Measurements from ENCODE around the gene POU6F2. TPM values are rescaled to one million over a fixed set of nuclear protein-coding genes. Genes with fewer than 3 reads are reported as not detected.

The POU6F2 gene
- total and polyA plus RNA-seq, 2 donors (not counting 1 experiment from before 2014, with no cell fraction given), result under 0.01 TPM; not detected in 1

DNA sequence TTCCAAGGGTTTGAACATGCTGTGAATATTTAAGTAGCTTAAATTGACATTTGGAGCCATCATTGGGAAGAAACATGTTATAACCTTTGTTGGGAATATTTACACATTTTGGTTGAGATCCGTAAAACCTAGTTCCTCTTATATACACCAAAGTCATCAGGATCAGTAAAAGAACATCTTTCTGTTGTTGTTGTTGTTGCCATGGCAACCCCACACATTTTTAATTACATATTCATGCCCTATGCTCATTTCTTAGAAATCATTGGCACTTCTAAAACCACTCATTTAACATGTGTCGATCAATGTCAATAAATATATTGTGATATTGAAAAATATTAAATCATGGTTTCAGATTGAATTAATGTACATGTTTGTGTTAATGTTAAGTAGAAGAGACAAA, 122.6 kb downstream of the POU6F2 start:
- no peak for DNase-seq (ENCODE audit: low read depth in 2 of 2)
- H3K27ac ChIP-seq (ENCODE audit: insufficient read depth, low read length), result no peak overlapping the region
- no peaks in the 10 kb centered on the region for H3K27me3 ChIP-seq (ENCODE audit: control insufficient read depth, insufficient read depth, low read length)
- no peaks in the 10 kb centered on the region for H3K79me2 ChIP-seq (ENCODE audit: control insufficient read depth, insufficient read depth, low read length)
- H3K4me2 ChIP-seq (ENCODE audit: extremely low read depth, insufficient read depth, low read length), result no peak overlapping the region
- no peaks in the 10 kb centered on the region for H3K36me3 ChIP-seq (ENCODE audit: control insufficient read depth, insufficient read depth, low read length)
- H3K4me3 ChIP-seq (replicated peaks in 1 of 4; ENCODE audit: control extremely low read depth in 1 of 4, insufficient read depth in 1 of 4, low read depth in 3 of 4, low read length in 4 of 4), result no peak overlapping the region
- no peaks in the 10 kb centered on the region for H4K20me1 ChIP-seq (ENCODE audit: control insufficient read depth, extremely low read depth, insufficient read depth, low read length)
- H2AFZ ChIP-seq (ENCODE audit: low read length), result no peak overlapping the region
- no peaks in the 10 kb centered on the region for H3K9me3 ChIP-seq (ENCODE audit: control insufficient read depth, insufficient read depth, low read depth, low read length)
- no peak for TF ChIP-seq EZH2 (IDR thresholded peaks at IDR 0.05; ENCODE audit: low read length, missing control alignments)
- TF ChIP-seq, protein P1, sequence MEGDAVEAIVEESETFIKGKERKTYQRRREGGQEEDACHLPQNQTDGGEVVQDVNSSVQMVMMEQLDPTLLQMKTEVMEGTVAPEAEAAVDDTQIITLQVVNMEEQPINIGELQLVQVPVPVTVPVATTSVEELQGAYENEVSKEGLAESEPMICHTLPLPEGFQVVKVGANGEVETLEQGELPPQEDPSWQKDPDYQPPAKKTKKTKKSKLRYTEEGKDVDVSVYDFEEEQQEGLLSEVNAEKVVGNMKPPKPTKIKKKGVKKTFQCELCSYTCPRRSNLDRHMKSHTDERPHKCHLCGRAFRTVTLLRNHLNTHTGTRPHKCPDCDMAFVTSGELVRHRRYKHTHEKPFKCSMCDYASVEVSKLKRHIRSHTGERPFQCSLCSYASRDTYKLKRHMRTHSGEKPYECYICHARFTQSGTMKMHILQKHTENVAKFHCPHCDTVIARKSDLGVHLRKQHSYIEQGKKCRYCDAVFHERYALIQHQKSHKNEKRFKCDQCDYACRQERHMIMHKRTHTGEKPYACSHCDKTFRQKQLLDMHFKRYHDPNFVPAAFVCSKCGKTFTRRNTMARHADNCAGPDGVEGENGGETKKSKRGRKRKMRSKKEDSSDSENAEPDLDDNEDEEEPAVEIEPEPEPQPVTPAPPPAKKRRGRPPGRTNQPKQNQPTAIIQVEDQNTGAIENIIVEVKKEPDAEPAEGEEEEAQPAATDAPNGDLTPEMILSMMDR (conservative IDR thresholded peaks at IDR 0.05 in 1 of 2, IDR thresholded peaks at IDR 0.05 in 1 of 2; ENCODE audit: low read depth in 1 of 2, low read length in 2 of 2), result no peak
- no peak overlapping the region for H3K9ac ChIP-seq (ENCODE audit: insufficient read depth, low read length)
- no peaks in the 10 kb centered on the region for H3K4me1 ChIP-seq (ENCODE audit: control insufficient read depth, extremely low read depth, insufficient read depth, low read length)

DNA sequence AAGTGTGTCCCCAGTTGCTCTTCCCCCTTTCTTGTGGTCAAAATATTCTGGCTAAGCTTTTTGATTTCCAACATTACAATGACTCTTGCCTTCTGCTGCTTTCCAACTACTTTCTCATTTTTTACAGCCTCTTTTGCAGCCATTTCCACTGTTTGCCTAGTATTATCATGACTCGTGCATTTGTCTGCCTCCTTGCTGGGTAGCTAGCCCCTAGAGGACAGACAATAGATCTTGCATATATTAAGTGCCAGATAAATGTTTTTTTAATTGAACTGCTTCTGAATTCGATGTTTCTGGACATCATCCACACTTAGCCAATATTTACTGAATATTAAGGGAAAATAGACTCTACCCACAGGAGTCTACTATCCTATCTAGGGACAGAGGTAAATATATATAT, 124.5 kb downstream of the POU6F2 start:
- Histone ChIP-seq H2AFZ (ENCODE audit: low read length) (no peak overlapping the region), H3K4me1 (ENCODE audit: control insufficient read depth, extremely low read depth, insufficient read depth, low read length) (no peaks in the 10 kb centered on the region), H3K4me2 (ENCODE audit: extremely low read depth, insufficient read depth, low read length) (no peak overlapping the region), H3K79me2 (ENCODE audit: control insufficient read depth, insufficient read depth, low read length) (no peaks in the 10 kb centered on the region), H3K9ac (ENCODE audit: insufficient read depth, low read length) (no peak overlapping the region), H3K27ac (ENCODE audit: insufficient read depth, low read length) (no peak overlapping the region), H4K20me1 (ENCODE audit: control insufficient read depth, extremely low read depth, insufficient read depth, low read length) (no peaks in the 10 kb centered on the region), H3K27me3 (ENCODE audit: control insufficient read depth, insufficient read depth, low read length) (no peaks in the 10 kb centered on the region), H3K4me3 (replicated peaks in 1 of 4; ENCODE audit: control extremely low read depth in 1 of 4, insufficient read depth in 1 of 4, low read depth in 3 of 4, low read length in 4 of 4) (no peak overlapping the region), H3K9me3 (ENCODE audit: control insufficient read depth, insufficient read depth, low read depth, low read length) (no peaks in the 10 kb centered on the region), H3K36me3 (ENCODE audit: control insufficient read depth, insufficient read depth, low read length) (no peaks in the 10 kb centered on the region)
- no peak for DNase-seq (ENCODE audit: low read depth in 2 of 2)
- TF ChIP-seq EZH2 (IDR thresholded peaks at IDR 0.05; ENCODE audit: low read length, missing control alignments), result no peak
- TF ChIP-seq, protein P1 (conservative IDR thresholded peaks at IDR 0.05 in 1 of 2, IDR thresholded peaks at IDR 0.05 in 1 of 2; ENCODE audit: low read depth in 1 of 2, low read length in 2 of 2), result no peak

DNA sequence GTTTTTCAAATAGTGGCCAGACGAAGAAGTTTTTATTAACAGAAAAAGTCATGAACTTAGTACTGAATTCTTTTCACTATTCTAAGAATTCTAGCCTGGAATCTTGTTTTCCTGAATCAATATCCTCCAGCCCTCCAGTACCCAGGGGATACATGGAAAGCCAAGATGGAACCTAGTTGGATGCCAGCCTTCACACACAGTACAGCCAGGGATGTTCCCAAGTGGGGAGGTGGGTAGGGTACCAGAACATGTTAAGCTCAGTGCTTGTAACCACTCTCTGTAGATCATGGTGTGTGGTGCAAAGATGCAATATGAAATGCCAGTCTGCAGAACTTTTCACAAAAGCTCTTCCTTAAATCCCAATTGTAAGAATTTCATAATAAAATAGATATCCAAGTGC, 128.0 kb downstream of the POU6F2 start:
- no peaks in the 10 kb centered on the region for H3K36me3 ChIP-seq (ENCODE audit: control insufficient read depth, insufficient read depth, low read length)
- no peaks in the 10 kb centered on the region for H3K4me1 ChIP-seq (ENCODE audit: control insufficient read depth, extremely low read depth, insufficient read depth, low read length)

More for the DNA sequence above, 128.0 kb downstream of the POU6F2 start:
- H3K79me2 ChIP-seq (ENCODE audit: control insufficient read depth, insufficient read depth, low read length), result no peaks in the 10 kb centered on the region
- H4K20me1 ChIP-seq (ENCODE audit: control insufficient read depth, extremely low read depth, insufficient read depth, low read length), result no peaks in the 10 kb centered on the region
- no peaks in the 10 kb centered on the region for H3K9me3 ChIP-seq (ENCODE audit: control insufficient read depth, insufficient read depth, low read depth, low read length)
- H3K4me2 ChIP-seq (ENCODE audit: extremely low read depth, insufficient read depth, low read length), result no peak overlapping the region
- no peak for DNase-seq (ENCODE audit: low read depth in 2 of 2)
- H2AFZ ChIP-seq (ENCODE audit: low read length), result no peak overlapping the region
- H3K9ac ChIP-seq (ENCODE audit: insufficient read depth, low read length), result no peak overlapping the region
- TF ChIP-seq, protein P1 (conservative IDR thresholded peaks at IDR 0.05 in 1 of 2, IDR thresholded peaks at IDR 0.05 in 1 of 2; ENCODE audit: low read depth in 1 of 2, low read length in 2 of 2), result no peak
- no peak for TF ChIP-seq EZH2 (IDR thresholded peaks at IDR 0.05; ENCODE audit: low read length, missing control alignments)
- H3K27me3 ChIP-seq (ENCODE audit: control insufficient read depth, insufficient read depth, low read length), result no peaks in the 10 kb centered on the region
- no peak overlapping the region for H3K27ac ChIP-seq (ENCODE audit: insufficient read depth, low read length)
- H3K4me3 ChIP-seq (replicated peaks in 1 of 4; ENCODE audit: control extremely low read depth in 1 of 4, insufficient read depth in 1 of 4, low read depth in 3 of 4, low read length in 4 of 4), result no peak overlapping the region

Measured in fibroblast of lung (primary cell).